Measurements from ENCODE around the gene GSDMA.
A peak's percentile ranks its signal among the peaks of the same experiment; 100 is the strongest.
"Not testable (repeated sequence)": the region's sequence is repeated elsewhere in the genome, so short reads cannot be mapped to it uniquely, and the experiment has no call there.

GSDMA gene

DNA sequence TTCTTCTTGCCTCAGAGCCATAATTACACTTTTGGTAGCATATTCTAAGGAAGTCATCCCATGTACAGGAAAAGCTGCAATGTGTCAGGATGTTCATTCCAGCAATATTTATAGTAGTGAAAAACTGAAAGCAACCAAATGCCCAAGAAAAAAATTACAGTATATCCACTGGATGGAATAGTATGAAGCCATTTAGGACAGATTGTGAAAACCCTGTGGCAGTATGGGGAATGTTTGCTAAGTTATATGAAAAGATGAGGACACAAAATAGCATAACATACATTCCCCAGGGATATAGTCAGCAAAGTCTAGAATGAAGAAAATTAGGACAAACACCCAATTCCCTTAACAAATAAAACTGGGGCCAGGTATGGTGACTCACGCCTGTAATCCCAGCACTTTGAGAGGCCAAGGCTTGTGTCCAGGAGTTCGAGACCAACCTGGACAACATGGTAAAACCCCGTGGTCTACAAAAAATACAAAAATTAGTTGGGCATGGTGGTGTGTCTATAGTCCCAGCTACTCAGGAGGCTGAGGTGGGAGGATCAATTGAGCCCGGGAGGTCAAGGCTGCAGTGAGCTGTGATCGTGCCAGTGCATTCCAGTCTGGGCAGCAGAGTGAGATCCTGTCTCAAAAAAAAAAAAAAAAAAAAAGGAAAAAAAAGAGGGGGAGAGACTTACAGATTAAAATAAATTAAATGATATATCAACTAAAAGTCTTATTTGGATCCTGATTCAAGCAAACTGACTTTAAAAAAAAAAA lies 33.0 kb upstream of the GSDMA start:
- peak in 1 of 2 experiments; percentile 60 for DNase-seq

DNA sequence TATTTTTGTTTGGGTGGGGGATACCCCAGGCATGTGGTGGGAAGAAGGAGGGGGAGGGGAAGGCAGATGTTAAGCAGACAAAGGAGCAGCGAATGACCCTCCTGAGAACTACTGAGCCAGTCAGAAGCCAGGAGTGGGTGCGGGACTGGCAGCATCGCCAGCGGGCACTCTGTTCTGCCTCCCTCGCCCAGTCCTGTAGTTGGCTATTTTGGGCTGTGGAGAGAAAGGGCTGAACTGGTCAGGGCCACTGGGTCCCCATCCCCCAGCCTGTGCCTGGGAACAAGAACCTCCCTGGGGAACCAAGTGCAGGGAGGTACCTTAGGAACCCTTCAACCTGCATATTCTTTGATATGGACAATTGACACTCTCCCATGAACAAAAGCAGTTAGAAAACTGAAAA lies 28.9 kb upstream of the GSDMA start:
- no peak for DNase-seq

DNA sequence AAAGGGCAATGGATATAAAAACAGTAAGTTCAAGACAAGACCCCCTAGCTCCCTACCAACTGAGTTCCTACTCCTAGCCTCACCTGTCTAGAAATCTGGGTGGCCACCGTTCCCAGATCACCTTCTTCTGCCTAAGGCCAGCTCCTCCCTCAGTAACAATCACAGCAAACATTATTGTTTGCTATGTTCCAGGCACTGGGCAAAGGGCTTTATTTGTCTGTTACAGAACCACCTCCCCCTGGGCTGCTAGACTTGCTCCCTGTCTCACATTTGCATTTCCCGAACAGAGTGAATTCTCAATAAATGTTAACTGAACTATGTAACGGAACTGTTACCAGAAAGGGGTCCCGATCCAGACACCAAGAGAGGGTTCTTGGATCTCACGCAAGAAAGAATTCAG lies 28.5 kb upstream of the GSDMA start:
- no peak for DNase-seq

DNA sequence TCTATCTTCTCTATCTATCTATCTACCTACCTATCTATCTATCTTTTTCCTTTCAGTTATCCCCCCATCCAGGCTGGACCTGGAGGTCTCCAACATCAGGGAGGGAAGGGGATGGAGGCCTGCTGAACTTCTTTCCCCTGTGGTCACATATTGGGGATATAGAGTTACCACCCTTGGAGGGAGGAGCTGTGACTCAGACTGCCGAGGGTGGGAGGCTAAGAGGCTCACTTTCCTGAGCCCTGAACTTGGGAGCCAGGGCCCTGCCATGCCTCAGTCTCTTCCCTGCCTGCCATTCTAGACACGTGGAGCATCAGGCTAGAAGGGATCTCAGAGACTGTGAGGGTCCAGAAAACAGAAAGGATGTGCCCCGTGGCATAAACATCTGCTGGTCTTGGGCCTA lies 26.9 kb upstream of the GSDMA start:
- DNase-seq: no peak

DNA sequence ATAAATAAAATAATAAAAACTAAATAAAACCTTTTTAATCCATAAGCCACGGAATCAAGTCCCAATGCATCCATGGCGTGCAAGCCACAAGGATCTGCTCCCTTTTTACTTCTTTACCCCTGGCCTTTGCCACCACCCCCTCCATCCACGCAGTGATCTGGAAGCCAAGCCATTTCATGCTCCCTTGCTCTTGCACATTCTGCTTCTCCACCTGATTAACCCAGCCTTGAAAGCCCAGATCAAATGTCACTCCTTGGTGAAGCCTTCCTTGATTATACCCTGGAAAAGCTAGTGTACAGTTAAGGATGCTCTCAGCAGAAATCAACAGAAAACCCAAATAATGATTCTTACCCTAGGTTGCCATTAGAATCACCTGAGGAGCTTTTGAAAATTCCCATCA lies 25.4 kb upstream of the GSDMA start:
- DNase-seq: no peak

DNA sequence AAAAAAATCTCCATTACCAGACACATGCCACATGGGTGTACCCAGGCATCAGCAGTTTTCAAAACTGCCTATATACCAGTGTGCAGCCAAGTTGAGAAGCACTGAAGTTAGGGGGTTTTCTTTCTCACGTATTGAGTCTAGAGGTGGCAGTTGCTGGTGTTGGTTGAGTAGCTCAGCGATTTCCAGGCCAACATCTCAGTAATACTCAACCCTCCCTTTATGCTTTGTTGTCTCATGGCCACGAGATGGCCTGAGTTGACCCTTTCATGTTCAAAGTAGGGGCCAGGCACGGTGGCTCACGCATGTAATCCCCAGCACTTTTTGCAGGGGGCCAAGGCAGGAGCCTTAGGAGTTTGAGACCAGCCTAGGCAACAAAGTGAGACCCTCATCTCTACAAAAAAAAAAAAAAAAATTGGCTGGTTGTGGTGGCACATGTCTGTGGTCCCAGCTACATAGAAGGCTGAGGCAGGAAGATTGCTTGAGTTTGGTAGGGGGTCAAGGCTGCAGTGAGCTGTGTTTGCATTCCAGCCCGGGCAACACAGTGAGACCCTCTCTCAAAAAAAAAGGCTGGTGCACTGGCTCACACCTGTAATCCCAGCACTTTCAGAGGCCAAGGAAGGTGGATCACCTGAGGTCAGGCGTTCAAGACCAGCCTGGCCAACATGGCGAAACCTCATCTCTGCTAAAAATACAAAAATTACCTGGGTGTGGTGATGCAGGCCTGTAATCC lies 24.5 kb upstream of the GSDMA start:
- no peak for DNase-seq

DNA sequence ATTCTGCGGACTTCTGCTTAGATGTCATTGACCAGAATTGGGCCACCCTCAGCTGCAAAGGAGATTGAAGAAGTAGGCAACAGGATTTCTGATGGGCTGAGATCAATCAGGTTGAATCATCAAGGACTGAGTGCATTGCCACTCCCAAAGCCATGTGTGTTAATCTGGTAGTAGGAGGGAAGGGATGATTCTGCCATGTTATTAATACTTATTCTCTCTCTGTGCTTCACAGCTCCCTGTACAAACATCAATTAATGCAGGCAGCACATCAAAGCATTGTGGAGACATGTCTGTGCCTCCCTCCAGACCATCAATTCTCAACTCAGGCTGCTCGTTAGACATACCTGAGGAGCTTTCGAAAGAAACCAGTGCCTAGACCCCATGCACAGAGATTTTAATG lies 23.7 kb upstream of the GSDMA start:
- no peak for DNase-seq

DNA sequence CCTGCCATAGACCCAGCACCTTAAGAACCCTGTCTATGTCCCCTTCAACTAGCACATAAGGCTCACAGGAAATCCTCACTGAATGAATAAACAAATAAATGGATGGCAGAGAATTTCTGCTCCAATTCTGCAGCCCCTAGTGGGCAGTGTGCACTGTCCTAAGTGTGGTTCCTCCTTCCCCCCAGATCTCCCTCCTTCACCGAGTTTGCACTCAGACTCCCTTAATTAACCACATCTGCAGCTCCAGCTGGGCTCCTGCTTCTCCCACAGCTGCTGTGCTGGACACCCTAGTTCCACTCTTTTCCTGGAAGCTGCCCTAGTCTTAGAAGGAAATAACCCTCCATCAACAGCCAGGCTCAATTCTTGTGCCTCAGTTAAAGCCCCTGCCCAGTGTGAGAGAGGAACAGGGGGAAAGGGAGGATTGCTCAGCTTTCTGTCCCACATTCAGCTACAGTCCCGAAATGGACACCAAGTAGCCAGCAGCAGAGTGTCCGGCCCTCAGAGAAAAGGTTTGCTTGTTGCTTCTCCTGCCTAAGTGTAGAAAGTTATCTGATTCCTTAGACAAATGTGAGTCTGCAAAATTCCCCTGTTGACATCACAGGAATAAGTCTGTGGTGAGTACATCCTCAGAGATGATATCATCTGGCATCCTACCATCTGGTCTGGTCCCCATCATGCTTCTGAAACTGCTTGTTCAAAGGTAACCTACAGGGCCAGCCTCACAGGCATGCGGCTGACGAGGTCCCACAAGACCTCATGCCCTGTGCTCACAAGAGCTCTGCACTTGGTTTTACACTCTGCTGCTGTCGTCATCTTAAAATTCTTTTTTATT lies 23.0 kb upstream of the GSDMA start:
- peak in 1 of 2 experiments; percentile 11 for DNase-seq

DNA sequence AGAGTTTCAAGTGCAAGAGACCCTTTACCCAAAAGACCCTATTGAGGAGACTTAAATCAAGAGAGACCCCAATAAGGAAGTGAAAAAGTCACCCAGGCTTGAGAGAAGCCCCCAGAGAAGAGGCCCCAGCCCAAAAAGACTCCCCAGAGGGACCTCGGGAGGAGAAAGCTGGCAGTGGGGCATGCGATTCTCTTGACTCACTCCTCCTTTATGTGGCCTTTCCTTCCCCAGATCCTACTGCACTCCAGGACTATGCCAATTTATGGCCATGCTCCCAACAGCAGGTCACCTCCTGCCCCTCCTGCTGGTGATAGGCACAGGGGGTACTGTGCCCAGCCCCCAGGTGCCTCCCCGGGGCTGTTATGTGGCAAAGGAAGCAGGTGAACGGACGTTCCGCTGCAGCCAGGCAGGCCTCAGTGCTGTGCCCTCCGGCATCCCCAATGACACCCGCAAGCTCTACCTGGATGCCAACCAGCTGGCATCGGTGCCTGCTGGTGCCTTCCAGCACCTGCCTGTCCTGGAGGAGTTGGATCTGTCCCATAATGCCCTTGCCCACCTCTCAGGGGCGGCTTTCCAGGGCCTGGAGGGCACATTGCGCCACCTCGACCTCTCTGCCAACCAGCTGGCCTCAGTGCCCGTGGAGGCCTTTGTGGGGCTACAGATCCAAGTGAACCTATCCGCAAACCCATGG lies 19.0 kb upstream of the GSDMA start:
- no peak for DNase-seq

DNA sequence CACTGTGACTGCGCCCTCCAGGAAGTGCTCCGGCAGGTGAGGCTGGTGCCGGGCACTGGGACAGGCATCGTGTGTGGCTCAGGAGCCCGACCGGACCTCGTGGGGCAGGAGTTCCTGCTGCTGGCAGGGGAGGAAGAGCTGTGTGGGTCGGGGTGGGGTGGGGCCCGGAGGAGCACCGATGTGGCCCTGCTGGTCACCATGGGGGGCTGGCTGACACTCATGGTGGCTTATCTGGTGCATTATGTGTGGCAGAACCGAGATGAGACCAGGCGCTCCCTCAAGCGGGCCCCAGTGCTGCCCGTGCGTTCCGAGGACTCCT lies 18.5 kb upstream of the GSDMA start:
- no peak for DNase-seq

DNA sequence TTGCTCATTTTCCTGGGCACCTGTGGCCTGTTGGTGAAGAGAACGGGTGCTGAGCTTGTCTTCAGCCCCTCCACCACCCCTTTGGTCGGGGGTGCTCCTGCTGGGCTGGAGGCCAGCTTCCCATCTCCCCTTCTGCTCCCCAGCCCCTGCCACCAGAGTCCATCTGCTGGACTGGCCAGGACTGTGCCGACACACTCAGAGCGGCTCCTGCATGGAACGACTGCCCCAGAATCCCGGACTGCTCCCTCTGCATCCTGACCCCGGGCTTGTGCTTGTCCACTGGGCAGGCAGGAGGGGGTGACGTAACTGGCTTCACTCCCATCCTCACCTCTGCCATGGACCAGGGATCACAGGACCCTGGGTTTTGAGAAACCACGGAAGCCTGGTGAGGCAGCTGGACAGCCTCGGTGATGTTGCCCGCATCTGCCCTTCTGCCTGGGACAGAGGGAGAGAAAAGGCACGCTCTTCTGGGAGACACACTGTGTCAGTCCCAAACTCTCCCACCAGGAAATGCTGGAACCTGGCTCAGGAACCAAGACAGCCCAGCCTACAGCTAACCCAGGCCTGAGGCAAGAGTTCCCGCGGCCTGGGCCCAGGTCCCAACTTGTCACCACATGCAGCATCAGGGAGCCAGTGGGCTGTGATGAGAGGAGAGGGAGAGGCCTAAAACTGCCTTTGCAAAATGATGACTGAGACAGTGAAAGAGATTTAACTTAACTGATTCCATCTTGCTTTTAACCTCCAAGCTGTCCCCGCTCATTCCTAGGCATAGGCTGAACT lies 16.1 kb upstream of the GSDMA start:
- no peak for DNase-seq

DNA sequence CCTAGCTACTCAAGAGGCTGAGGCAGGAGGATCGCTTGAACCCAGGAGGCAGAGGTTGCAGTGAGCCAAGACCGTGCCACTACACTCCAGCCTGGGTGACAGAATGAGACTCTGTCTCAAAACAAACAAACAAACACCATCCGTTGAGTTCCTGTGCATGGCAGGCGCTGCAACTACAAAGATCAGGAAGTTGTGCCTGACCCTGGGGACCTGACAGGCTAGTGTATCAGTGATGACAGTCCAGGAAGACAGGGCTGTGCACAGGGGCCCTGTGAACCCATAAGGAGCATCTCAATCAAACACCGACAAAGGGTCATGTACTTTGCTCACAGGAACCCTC lies 14.3 kb upstream of the GSDMA start:
- not testable (repeated sequence) for DNase-seq

DNA sequence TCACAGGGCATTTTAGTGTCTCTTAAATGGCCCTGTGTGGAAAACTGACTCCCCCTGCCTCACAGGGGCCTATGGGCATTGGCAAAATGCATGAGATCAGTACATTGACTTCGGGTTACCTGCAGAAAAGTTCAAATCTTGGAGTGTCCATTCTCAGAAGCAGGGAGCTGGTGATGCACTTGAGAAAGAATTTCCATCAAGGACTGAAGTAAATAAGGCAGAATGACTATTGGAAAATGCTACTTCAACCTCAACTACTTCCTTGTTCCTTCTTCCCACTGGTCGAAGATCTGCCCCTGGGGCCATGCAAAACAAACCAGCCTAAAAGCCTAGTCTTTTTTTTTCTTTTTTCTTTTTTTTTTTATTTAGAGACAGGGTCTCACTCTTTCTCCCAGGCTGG lies 13.8 kb upstream of the GSDMA start:
- DNase-seq: no peak

DNA sequence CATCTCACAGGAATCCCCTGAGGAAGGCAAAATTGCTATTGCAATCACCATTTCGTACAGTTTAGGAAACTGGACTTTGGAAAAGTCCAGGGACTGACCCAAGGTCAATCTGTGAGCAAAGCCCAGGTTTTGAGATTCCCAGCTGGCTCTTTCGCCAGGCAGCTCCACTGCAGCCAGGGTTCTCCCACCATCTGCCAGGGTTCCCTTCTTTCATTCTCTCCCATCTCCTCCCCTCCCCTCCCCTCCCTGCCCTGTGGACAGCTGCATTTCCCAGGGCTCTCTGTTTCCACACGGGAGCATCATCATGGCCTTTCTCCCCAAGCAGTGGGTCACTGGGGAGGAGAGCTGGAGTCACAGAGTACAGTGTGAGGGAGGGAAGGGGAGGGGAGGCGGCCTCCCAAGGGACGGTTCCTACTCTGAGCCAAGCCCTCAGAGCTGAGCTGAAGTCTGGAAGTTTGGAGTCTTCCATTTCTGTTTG lies 11.9 kb upstream of the GSDMA start:
- DNase-seq: no peak

DNA sequence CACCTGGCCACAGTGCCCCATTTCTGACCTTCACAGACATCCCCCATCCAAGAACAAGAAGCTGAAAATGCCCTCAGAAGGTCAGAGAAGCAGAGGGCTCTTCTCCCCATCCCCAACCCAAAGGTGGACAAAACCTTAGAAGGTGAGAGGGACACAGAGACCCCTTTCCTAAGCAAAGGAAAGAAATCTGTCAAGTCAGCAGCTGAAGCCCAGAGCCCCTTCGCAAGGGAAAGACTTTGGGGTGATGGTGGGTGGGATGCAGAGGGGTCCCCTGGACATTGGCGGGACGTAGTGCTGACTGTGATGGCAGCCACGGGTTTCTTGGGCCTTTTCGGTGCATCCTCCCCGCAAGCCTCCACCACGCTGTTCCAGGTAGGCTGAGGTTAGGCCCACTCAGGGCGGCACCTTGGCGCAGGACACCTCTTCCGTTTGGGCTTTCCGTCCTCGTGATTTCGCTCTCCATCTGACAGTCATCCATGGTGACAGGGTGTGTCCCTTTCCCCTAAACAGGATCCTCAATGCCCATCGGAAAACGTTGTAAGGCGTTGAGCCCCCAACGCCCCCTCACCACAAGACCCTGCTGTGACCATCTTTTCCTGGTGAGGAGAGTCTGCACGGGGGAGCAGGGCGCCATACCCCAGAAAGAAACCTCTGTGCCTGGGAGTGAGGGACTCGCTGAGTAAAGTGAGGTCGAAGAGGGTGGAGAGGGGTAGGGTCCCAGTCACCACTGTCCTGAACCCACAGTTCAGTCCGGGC lies 10.7 kb upstream of the GSDMA start:
- DNase-seq: no peak

DNA sequence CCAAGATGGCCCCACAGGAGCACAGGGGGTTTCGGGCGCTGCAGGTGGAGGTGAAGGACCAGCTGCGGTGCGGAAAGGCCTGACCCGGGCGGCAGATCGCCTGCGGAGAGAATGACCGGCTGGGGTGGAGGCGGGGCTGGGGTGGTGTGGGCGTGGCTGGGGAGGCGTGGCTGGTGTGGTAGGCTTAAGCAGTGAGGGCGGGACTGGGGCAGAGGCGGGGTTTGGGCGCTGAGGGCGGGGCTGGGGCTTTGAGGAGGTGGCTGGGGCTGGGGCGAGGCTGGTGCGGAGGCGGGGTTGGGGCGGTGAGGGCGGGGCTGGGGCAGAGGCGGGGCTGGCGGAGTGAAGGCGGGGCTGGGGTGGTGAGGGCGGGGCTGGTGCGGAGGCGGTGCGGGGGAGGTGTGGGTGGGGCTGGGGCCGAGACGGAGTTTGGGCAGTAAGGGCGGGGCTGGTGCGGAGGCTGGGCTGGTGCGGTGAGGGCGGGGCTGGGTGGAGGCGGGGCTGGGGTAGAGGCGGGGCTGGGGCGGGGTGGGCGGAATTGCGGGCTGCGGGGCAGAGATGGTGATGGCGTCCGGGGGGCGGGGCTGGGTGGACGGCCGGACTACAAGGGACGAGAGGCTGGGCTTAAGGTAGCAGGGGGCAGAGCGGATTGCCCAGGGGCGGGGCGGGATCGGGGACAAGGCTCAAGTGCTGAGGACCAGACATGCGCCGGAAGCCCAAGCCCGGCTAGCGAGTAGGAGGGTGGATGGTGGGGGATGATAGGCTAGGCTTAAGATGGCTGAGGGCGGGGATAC lies 9.9 kb upstream of the GSDMA start:
- DNase-seq: peak in 1 of 2 experiments; percentile 77

DNA sequence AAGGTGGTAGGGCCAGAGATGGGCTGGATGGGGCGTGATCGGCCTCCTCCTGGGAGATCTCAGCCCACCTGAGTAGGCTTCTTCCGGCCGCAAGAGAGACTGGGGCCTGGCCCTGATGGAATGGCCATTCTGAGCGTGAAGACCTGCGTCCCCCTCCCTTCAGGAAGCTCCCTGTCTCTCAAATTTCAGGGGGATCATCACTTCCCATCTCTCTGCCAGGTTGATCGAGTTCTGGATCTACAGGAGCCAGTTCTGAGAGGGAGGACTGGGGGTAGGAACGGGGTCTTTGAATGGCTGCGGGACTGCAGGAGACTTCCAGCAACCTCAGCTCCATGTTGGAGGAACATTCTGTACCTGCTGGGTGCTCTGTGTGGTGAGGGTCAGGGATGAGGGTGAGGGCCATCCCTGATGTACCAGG lies 9.3 kb upstream of the GSDMA start:
- no peak for DNase-seq

DNA sequence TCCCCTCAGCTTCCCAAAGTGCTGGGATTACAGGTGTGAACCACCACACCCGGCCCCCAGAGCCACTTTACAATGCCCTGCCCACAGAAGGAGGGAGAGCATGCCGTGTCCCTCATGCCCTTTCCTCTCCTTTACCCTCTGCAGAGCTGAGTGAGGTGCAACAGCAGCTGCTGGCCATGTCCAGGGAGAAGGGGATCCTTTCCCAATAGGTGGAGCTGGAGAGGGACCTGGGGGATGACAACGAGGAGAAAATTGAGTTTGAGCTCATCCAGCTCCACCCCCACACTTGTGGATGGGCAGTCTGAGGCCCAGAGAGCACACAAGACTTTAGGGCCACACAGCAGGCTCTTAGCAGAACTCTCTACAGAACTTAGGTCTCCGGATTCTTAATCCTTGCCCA lies 7.9 kb upstream of the GSDMA start:
- no peak for DNase-seq

DNA sequence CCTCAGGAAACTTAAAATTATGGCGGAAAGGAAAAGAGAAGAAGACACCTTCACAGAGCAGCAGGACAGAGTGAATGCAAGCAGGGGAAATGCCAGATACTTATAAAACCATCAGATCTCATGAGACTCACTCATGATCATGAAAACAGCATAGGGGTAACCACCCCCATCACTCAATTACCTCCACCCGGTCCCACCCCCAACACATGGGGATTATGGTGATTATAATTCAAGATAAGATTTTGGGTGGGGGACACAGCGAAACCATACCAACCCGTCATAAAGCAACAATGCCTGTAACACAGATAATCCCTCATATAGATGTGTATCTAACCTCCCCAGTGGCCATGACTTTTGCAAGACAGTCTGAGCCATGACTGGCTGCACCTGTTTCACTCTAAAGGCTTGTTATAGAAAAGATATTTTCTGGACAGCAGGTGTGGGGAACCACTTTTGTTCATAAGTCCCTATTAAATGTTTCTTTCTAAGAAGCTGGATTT lies 7.0 kb upstream of the GSDMA start:
- DNase-seq: no peak

DNA sequence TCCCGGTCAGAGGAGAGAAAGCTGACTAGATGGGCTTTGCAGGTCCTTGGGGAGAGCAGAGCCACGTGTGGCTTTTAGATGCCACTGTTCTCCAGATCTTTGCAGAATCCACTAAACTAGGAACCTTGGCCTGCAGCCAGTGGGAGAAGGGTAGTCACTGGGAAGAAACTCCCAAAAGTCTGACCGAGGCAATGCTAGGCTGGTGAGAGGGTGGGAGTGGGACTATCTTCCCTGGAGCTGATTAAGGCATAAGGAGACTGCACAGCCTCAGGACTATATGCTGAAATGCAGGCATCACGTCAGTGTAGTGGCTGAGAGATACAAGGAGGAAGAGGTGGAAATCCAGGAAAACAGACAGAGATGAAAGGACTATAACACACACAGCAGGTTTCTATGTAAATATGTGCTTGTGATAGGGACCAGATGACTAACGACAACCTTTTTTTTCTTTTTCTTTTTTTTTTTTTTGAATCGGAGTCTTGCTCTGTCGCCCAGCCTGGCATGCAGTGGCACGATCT lies 2.2 kb upstream of the GSDMA start:
- no peak for DNase-seq
